Gastrocnemius medialis (tissue), 4 donors: Measurements from ENCODE around the gene VGLL4.

ENCODE experiments used
- POLR2A ChIP-seq, 2 donors: fragments of 450-650 bp; IDR thresholded peaks; one replicate each; pipeline ENCODE4 v1.6.1; 2017; ENCODE audit warnings: antibody characterized with exemption in 2 of 2, mild to moderate bottlenecking in 2 of 2, moderate library complexity in 2 of 2
- TF ChIP-seq, protein P1 (sequence below), 5 experiments: fragments of 450-650 bp in 3 of 5; fragments of 200-600 bp in 2 of 5; sonication (generic) in 2 of 5; IDR thresholded peaks in 4 of 5; conservative IDR thresholded peaks in 1 of 5; 1 replicate in 4 of 5; 2 replicates in 1 of 5; pipeline ENCODE4 v1.5.1; 2016 to 2019; ENCODE audit warnings: antibody characterized with exemption in 5 of 5, mild to moderate bottlenecking in 3 of 5, moderate library complexity in 3 of 5

DNA sequence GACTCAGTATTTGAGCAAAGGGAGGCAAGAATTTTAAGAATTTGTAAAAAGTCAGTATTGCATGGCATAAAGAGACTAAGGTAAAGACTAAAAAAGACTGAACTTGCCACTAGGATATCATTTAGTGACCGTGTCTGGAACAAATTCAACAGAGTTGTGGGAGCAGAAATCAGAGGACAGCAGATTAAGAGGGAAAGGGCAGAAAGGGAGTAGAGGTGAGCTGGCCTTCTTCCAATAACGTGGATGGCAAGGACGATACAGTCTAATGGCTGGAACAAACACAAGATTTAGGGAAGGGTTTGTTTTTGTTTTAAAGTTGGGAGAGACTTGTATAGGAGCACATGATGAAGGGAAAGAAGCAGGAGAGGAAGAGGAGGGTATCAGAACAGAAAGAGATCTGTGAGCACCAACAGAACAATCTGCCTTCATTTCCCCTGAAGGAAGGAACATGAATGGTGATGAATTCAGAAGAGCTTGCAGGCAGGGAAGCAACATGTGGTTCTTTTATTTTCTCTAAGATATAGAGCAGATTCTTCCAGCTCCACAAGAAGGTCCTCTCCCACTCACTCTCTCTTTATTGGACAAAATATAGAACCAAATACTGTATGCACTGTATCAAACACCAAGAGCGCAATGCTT, 8.6 kb downstream of the VGLL4 start:
- TF ChIP-seq, protein P1, sequence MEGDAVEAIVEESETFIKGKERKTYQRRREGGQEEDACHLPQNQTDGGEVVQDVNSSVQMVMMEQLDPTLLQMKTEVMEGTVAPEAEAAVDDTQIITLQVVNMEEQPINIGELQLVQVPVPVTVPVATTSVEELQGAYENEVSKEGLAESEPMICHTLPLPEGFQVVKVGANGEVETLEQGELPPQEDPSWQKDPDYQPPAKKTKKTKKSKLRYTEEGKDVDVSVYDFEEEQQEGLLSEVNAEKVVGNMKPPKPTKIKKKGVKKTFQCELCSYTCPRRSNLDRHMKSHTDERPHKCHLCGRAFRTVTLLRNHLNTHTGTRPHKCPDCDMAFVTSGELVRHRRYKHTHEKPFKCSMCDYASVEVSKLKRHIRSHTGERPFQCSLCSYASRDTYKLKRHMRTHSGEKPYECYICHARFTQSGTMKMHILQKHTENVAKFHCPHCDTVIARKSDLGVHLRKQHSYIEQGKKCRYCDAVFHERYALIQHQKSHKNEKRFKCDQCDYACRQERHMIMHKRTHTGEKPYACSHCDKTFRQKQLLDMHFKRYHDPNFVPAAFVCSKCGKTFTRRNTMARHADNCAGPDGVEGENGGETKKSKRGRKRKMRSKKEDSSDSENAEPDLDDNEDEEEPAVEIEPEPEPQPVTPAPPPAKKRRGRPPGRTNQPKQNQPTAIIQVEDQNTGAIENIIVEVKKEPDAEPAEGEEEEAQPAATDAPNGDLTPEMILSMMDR (IDR thresholded peaks at IDR 0.05 in 4 of 5, conservative IDR thresholded peaks at IDR 0.05 in 1 of 5) = no peak
- no peak for TF ChIP-seq POLR2A (IDR thresholded peaks at IDR 0.05)
